ENCODE data around the gene MMEL1. TPM values are rescaled to one million over a fixed set of nuclear protein-coding genes. Genes with fewer than 3 reads are reported as not detected.

MMEL1 gene
- total and polyA plus RNA-seq, 2 donors (not counting 1 experiment from before 2014, with no cell fraction given), result not detected

- H3K27me3 Mint-ChIP-seq, result no peaks in the 10 kb centered on the region
- 13% methylated on average over 46 of the region's 52 CpGs for WGBS (ENCODE audit: insufficient coverage)
- Histone ChIP-seq H3K9ac (ENCODE audit: low read length) (peak overlapping the region; percentile 87), H4K20me1 (ENCODE audit: control insufficient read depth, insufficient read depth, low read length, poor library complexity, severe bottlenecking) (no peaks in the 10 kb centered on the region), H3K4me3 (ENCODE audit: control extremely low read depth in 1 of 5, extremely low read depth in 1 of 5, insufficient read depth in 1 of 5, low read depth in 2 of 5, low read length in 4 of 5) (peak overlapping the region; percentile 55 to 78 (median 73)), H3K4me2 (replicated peaks; ENCODE audit: low read depth, low read length, poor library complexity, severe bottlenecking) (peak overlapping the region; percentile 92), H2AFZ (ENCODE audit: insufficient read depth, low read depth, low read length, poor library complexity, severe bottlenecking) (peak overlapping the region; percentile 87), H3K27me3 (replicated peaks in 1 of 4; ENCODE audit: control extremely low read depth in 1 of 4, control insufficient read depth in 3 of 4, insufficient read depth in 4 of 4, low read length in 3 of 4) (no peaks in the 10 kb centered on the region), H3K9me3 (ENCODE audit: control extremely low read depth in 1 of 3, control insufficient read depth in 2 of 3, insufficient read depth in 1 of 3, low read length in 2 of 3) (no peaks in the 10 kb centered on the region), H3K36me3 (replicated peaks in 1 of 2; ENCODE audit: control extremely low read depth in 1 of 2, control insufficient read depth in 1 of 2, extremely low read depth in 1 of 2, insufficient read depth in 2 of 2, low read length in 1 of 2) (peaks cover 0 to 5% of the 10 kb centered on the region in 2 experiments), H3K79me2 (ENCODE audit: control insufficient read depth, insufficient read depth, low read length) (peaks cover 12% of the 10 kb centered on the region), H3K27ac (ENCODE audit: low read length in 2 of 2) (peak overlapping the region in 1 of 2 donors; percentile 98), H3K4me1 (ENCODE audit: control insufficient read depth in 2 of 2, insufficient read depth in 2 of 2, low read length in 2 of 2) (peaks cover 29 to 45% of the 10 kb centered on the region in 2 donors)
- DNase-seq, result peak; percentile 65
- H3K4me1 Mint-ChIP-seq, result peaks cover 36% of the 10 kb centered on the region
- peak overlapping the region; percentile 46 for H3K27ac Mint-ChIP-seq
- ChIA-PET CTCF (interaction anchor here (1.1 to 3.9 kb wide), 5 partner anchors 10 to 53 kb away, joined by 3 to 55 read pairs (median 6); partner anchors contain the start of gene TNFRSF14), POLR2A (interaction anchor here (1.0 to 4.4 kb wide), 7 partner anchors 10 to 196 kb away, joined by 3 to 88 read pairs (median 18); partner anchors contain the start of genes MORN1, PANK4, RER1 and TNFRSF14)
- no peaks in the 10 kb centered on the region for H3K9me3 Mint-ChIP-seq (ENCODE audit: insufficient read depth)
- H3K4me3 Mint-ChIP-seq, result peak overlapping the region; percentile 79
- intact Hi-C loops (cut with micrococcal nuclease), result loop anchor here (2.0 kb wide), 1 partner anchor 382 kb away; no protein-coding TSS in a partner anchor
- no peak for ATAC-seq (ENCODE audit: low read depth)
- no peak for TF ChIP-seq CTCF (IDR thresholded peaks at IDR 0.05)
- TF ChIP-seq EZH2 (IDR thresholded peaks at IDR 0.05; ENCODE audit: borderline replicate concordance, insufficient read depth, low read depth, low read length, poor library complexity, severe bottlenecking), result no peak
Measured at GRCh38 chr1:2587071-2587859, 45.6 kb downstream of the MMEL1 start.

All from B cell (primary cell).